Breast epithelium (tissue), 3 donors: ENCODE measurements around the gene RFC1.

Source experiments
- CTCF ChIP-seq, 3 donors: fragments of 450-650 bp; IDR thresholded peaks; one replicate each; pipeline ENCODE4 v1.5.1; 2016 to 2017; ENCODE audit warnings: antibody characterized with exemption in 3 of 3, mild to moderate bottlenecking in 3 of 3, moderate library complexity in 3 of 3
- POLR2A ChIP-seq: fragments of 450-650 bp; IDR thresholded peaks from one replicate; pipeline ENCODE4 v1.6.1; 2016; ENCODE audit warnings: antibody characterized with exemption, mild to moderate bottlenecking, moderate library complexity
- POLR2AphosphoS5 ChIP-seq, 3 donors: sonication (generic); formaldehyde crosslinking; IDR thresholded peaks; one replicate each; pipeline ENCODE4 v1.6.1; 2017; ENCODE audit warnings: antibody characterized with exemption in 3 of 3

DNA sequence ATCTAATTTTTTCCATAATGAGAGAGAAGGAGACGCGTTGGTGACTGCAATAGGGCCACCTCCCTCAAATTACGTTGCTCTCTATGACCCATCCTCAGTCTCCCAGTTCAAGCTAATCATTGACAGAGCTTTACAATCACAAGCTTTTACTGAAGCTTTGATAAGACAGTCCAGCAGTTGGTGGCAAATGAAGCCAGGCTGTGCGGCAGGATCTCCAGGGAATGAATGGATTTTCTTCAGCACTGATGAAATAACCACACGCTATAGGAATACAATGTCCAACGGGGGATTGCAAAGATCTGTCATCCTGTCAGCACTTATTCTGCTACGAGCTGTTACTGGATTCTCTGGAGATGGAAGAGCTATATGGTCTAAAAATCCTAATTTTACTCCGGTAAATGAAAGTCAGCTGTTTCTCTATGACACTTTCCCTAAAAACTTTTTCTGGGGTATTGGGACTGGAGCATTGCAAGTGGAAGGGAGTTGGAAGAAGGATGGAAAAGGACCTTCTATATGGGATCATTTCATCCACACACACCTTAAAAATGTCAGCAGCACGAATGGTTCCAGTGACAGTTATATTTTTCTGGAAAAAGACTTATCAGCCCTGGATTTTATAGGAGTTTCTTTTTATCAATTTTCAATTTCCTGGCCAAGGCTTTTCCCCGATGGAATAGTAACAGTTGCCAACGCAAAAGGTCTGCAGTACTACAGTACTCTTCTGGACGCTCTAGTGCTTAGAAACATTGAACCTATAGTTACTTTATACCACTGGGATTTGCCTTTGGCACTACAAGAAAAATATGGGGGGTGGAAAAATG lies 40.8 kb upstream of the RFC1 start, which contains the start of gene KLB:
- no peak for TF ChIP-seq CTCF (IDR thresholded peaks at IDR 0.05)
- no peak for TF ChIP-seq POLR2AphosphoS5 (IDR thresholded peaks at IDR 0.05)
- no peak for TF ChIP-seq POLR2A
